GM23248 (cell line): ENCODE data around the gene HOPX. TPM values are rescaled to one million over a fixed set of nuclear protein-coding genes. Genes with fewer than 3 reads are reported as not detected.
"Not testable (repeated sequence)": the region's sequence is repeated elsewhere in the genome, so short reads cannot be mapped to it uniquely, and the experiment has no call there.

Experiments used
- DNase-seq: peaks from one replicate; pipeline ENCODE4 v3.0.0-alpha.2; 2015
- H2AFZ ChIP-seq: fragments of 200-600 bp; sonication (generic); 2 replicates; pipeline ENCODE4 v1.6.1; 2016; ENCODE audit warnings: antibody characterized with exemption
- H3F3A ChIP-seq: fragments of 200-600 bp; sonication (generic); 2 replicates; pipeline ENCODE4 v1.6.1; 2016; ENCODE audit warnings: mild to moderate bottlenecking, antibody characterized with exemption, mixed run types; ENCODE audit not compliant: insufficient read depth
- H3K27ac ChIP-seq: fragments of 200-600 bp; sonication (generic); 2 replicates; pipeline ENCODE4 v1.5.1; 2016; ENCODE audit warnings: mild to moderate bottlenecking
- H3K27me3 ChIP-seq: fragments of 200-600 bp; sonication (generic); replicated peaks from 2 replicates; pipeline ENCODE4 v1.6.1; 2016; ENCODE audit warnings: mild to moderate bottlenecking; ENCODE audit not compliant: insufficient read depth
- H3K36me3 ChIP-seq: fragments of 200-600 bp; sonication (generic); 2 replicates; pipeline ENCODE4 v1.6.1; 2016; ENCODE audit warnings: low read depth, mild to moderate bottlenecking
- H3K4me1 ChIP-seq: fragments of 200-600 bp; sonication (generic); 2 replicates; pipeline ENCODE4 v1.6.1; 2016; ENCODE audit warnings: mild to moderate bottlenecking; ENCODE audit not compliant: insufficient read depth
- H3K4me2 ChIP-seq: fragments of 200-600 bp; sonication (generic); one replicate; pipeline ENCODE4 v1.6.1; 2016; ENCODE audit warnings: mild to moderate bottlenecking; ENCODE audit not compliant: unreplicated experiment
- H3K4me3 ChIP-seq: fragments of 200-600 bp; sonication (generic); 2 replicates; pipeline ENCODE4 v1.5.1; 2016; ENCODE audit warnings: mild to moderate bottlenecking
- H3K79me2 ChIP-seq: fragments of 200-600 bp; sonication (generic); 2 replicates; pipeline ENCODE4 v1.6.1; 2016; ENCODE audit warnings: mild to moderate bottlenecking; ENCODE audit not compliant: insufficient read depth
- H3K9ac ChIP-seq: fragments of 200-600 bp; sonication (generic); 2 replicates; pipeline ENCODE4 v1.6.1; 2016; ENCODE audit warnings: mild to moderate bottlenecking
- H3K9me2 ChIP-seq: fragments of 200-600 bp; sonication (generic); 2 replicates; pipeline ENCODE4 v1.6.1; 2016; ENCODE audit warnings: mixed run types, mild to moderate bottlenecking, moderate library complexity; ENCODE audit not compliant: insufficient read depth
- H3K9me3 ChIP-seq: fragments of 200-600 bp; sonication (generic); one replicate; pipeline ENCODE4 v1.6.1; 2017; ENCODE audit warnings: low read depth
- H4K20me1 ChIP-seq: fragments of 200-600 bp; sonication (generic); 2 replicates; pipeline ENCODE4 v1.6.0; 2016; ENCODE audit not compliant: insufficient read depth
- EZH2 ChIP-seq: fragments of 200-600 bp; sonication (generic); IDR thresholded peaks from 2 replicates; pipeline ENCODE4 v1.6.1; 2018; ENCODE audit warnings: antibody characterized with exemption, mild to moderate bottlenecking; ENCODE audit not compliant: insufficient read depth, poor library complexity, severe bottlenecking
- EZH2phosphoT487 ChIP-seq: fragments of 200-600 bp; sonication (generic); IDR thresholded peaks from 2 replicates; pipeline ENCODE4 v1.6.1; 2018; ENCODE audit warnings: antibody characterized with exemption, moderate library complexity, mild to moderate bottlenecking, low read depth; ENCODE audit not compliant: insufficient read depth
- WGBS, 2 experiments: methylation state at CpG; one replicate each; pipeline ENCODE4 v1.1.6; 2015 to 2017; ENCODE audit warnings: low lambda C conversion rate in 2 of 2, low coverage in 1 of 2; ENCODE audit errors: missing lambda C conversion rate in 2 of 2; 5-methylcytosine and 5-hydroxymethylcytosine counted together
- in situ Hi-C: fragments of 300-500 bp; cut with MboI; formaldehyde crosslinking; loops from 2 replicates; pipeline ENCODE4 v1.15.0; 2020
- polyA plus RNA-seq: library from polyadenylated mRNA; unstranded; fragments of >200 nt; fragmentation: Nextera tagmentation; extraction: Ambion mirVana; gene quantifications from 2 replicates; pipeline ENCODE4 v1.2.1, GENCODE V29; 2016
- total RNA-seq: library from RNA; depleted of rRNA; stranded (reverse); fragments of >200 nt; shearing (Covaris generic); gene quantifications from 2 replicates; pipeline ENCODE4 v1.2.3, GENCODE V29; 2014

Gene HOPX
- total and polyA plus RNA-seq, 2 experiments from 2014 or later = not detected

- DNase-seq = no peak
- WGBS, 2 experiments = 77 to 81% methylated on average over 4 of the region's 4 CpGs
- H3K36me3 ChIP-seq = no peaks in the 10 kb centered on the region
- no peaks in the 10 kb centered on the region for H3K9me3 ChIP-seq
- H3K4me3 ChIP-seq = no peak overlapping the region
- H3K9me2 ChIP-seq = no peaks in the 10 kb centered on the region
- no peak for TF ChIP-seq EZH2phosphoT487
- no peak for TF ChIP-seq EZH2
- H3K27me3 ChIP-seq = peaks cover 39% of the 10 kb centered on the region
- no peaks in the 10 kb centered on the region for H3K79me2 ChIP-seq
- H3K9ac ChIP-seq = no peak overlapping the region
- in situ Hi-C loops = no loop called here
- no peaks in the 10 kb centered on the region for H4K20me1 ChIP-seq
- H2AFZ ChIP-seq = no peak overlapping the region
- H3K4me1 ChIP-seq = no peaks in the 10 kb centered on the region
- H3K27ac ChIP-seq = no peak overlapping the region
- no peak overlapping the region for H3K4me2 ChIP-seq
- no peaks in the 10 kb centered on the region for H3F3A ChIP-seq
Observed at GRCh38 chr4:56668267-56668666, 12.8 kb downstream of the HOPX start.

GRCh38 chr4:56667396-56667795, 13.7 kb downstream of the HOPX start:
- H2AFZ ChIP-seq, H3K4me2 ChIP-seq, H3K9me2 ChIP-seq, H3K4me1 ChIP-seq, H3K9ac ChIP-seq, H3K36me3 ChIP-seq, H3K27ac ChIP-seq, H3K79me2 ChIP-seq, H3K4me3 ChIP-seq, in situ Hi-C loops, H4K20me1 ChIP-seq, H3K9me3 ChIP-seq, DNase-seq, H3F3A ChIP-seq: not testable (repeated sequence)
- peaks cover 43% of the 10 kb centered on the region; the same call in 1 of the 2 replicates for H3K27me3 ChIP-seq
- WGBS, 2 experiments = 0 to 3% methylated on average over 1 of the region's 1 CpG

- WGBS, 2 experiments = 28 to 31% methylated on average over 2 of the region's 2 CpGs
- TF ChIP-seq EZH2 = no peak
- no peak for TF ChIP-seq EZH2phosphoT487
- Histone ChIP-seq H3K4me2 (no peak overlapping the region), H4K20me1 (no peaks in the 10 kb centered on the region), H3K4me1 (no peaks in the 10 kb centered on the region), H3K9me2 (no peaks in the 10 kb centered on the region), H3K9ac (no peak overlapping the region), H3K27me3 (peaks cover 51% of the 10 kb centered on the region), H2AFZ (no peak overlapping the region), H3K4me3 (no peak overlapping the region), H3F3A (no peaks in the 10 kb centered on the region), H3K9me3 (no peaks in the 10 kb centered on the region), H3K79me2 (no peaks in the 10 kb centered on the region), H3K36me3 (no peaks in the 10 kb centered on the region), H3K27ac (no peak overlapping the region)
- in situ Hi-C loops = no loop called here
- DNase-seq = no peak
Observed at GRCh38 chr4:56666279-56666678, 14.8 kb downstream of the HOPX start.

GRCh38 chr4:56665781-56666180, 15.3 kb downstream of the HOPX start:
- Histone ChIP-seq H4K20me1 (no peaks in the 10 kb centered on the region), H3K4me3 (no peak overlapping the region), H3K9ac (no peak overlapping the region), H3K27ac (no peak overlapping the region), H3K9me2 (no peaks in the 10 kb centered on the region), H3K79me2 (no peaks in the 10 kb centered on the region), H3K36me3 (no peaks in the 10 kb centered on the region), H2AFZ (no peak overlapping the region), H3K4me1 (no peaks in the 10 kb centered on the region), H3K4me2 (no peak overlapping the region), H3K27me3 (peaks cover 56% of the 10 kb centered on the region), H3K9me3 (no peaks in the 10 kb centered on the region), H3F3A (no peaks in the 10 kb centered on the region)
- in situ Hi-C loops = no loop called here
- TF ChIP-seq EZH2phosphoT487 (no peak), EZH2 (no peak)
- WGBS, 2 experiments = 60 to 70% methylated on average over 5 of the region's 5 CpGs
- no peak for DNase-seq

GRCh38 chr4:56662782-56663468, 18.2 kb downstream of the HOPX start:
- WGBS, 2 experiments = 20 to 25% methylated on average over 3 of the region's 3 CpGs
- H4K20me1 ChIP-seq = no peaks in the 10 kb centered on the region
- H3K4me1 ChIP-seq = no peaks in the 10 kb centered on the region
- no peak overlapping the region for H3K27ac ChIP-seq
- H3K4me2 ChIP-seq = no peak overlapping the region
- H3F3A ChIP-seq = no peaks in the 10 kb centered on the region
- TF ChIP-seq EZH2 (no peak), EZH2phosphoT487 (no peak)
- no peaks in the 10 kb centered on the region for H3K79me2 ChIP-seq
- no peak overlapping the region for H3K4me3 ChIP-seq
- in situ Hi-C loops = no loop called here
- DNase-seq = no peak
- H3K9ac ChIP-seq = no peak overlapping the region
- H3K9me3 ChIP-seq = no peaks in the 10 kb centered on the region
- no peak overlapping the region for H2AFZ ChIP-seq
- H3K9me2 ChIP-seq = no peaks in the 10 kb centered on the region
- H3K36me3 ChIP-seq = no peaks in the 10 kb centered on the region
- peaks cover 83% of the 10 kb centered on the region for H3K27me3 ChIP-seq
